HCT116 (cell line): ENCODE measurements around the gene TEX11. TPM values are rescaled to one million over a fixed set of nuclear protein-coding genes. Genes with fewer than 3 reads are reported as not detected.
"Not testable (repeated sequence)": the region's sequence is repeated elsewhere in the genome, so short reads cannot be mapped to it uniquely, and the experiment has no call there.

Experiments
- ATAC-seq: fragments of 200-7000 bp; cut with Tn5 transposase; 2 replicates; pipeline ENCODE4 v1.9.1; 2020; ENCODE audit warnings: mild to moderate bottlenecking, moderate library complexity
- BruUV-seq: library from RNA; stranded (reverse); fragments of 400-500 nt; replicated peaks from 2 replicates; lab custom pipeline; 2021; lab: Mats Ljungman, UMichigan
- CTCF ChIA-PET: fragments of 300-600 bp; sonication (Branson Sonifier 250); formaldehyde crosslinking; loops from one replicate; lab custom pipeline; 2021; ENCODE audit warnings: antibody characterized with exemption; lab: Charles Lee
- POLR2A ChIA-PET: fragments of 300-600, 350-600 bp; sonication (Branson Sonifier 250); formaldehyde crosslinking; loops from one replicate; lab custom pipeline; 2021; ENCODE audit warnings: antibody characterized with exemption; lab: Charles Lee
- RAD21 ChIA-PET, 2 experiments: fragments of 300-600 bp; sonication (Branson Sonifier 250); formaldehyde crosslinking; loops; one replicate each; lab custom pipeline; 2023; ENCODE audit warnings: low total read pairs in 2 of 2; ENCODE audit not compliant: uncharacterized antibody in 2 of 2, unreplicated experiment in 2 of 2, low non-redundant PET in 1 of 2; lab: Charles Lee
- DNase-seq: peaks from one replicate; pipeline ENCODE4 v3.0.0-alpha.2; 2010; ENCODE audit warnings: low read depth, low spot score
- H2AFZ ChIP-seq: fragments of 200-600 bp; shearing (Covaris generic), sonication (generic); 2 replicates; pipeline ENCODE4 v1.6.1; 2017; ENCODE audit warnings: low read depth, mixed run types, mixed read lengths, antibody characterized with exemption, low read length; ENCODE audit not compliant: poor library complexity, severe bottlenecking
- H3K27ac ChIP-seq: 2 replicates; pipeline ENCODE4 v1.5.1; 2012; ENCODE audit warnings: low read depth, low read length
- H3K27me3 ChIP-seq: fragments of 200-600 bp; sonication (generic); 2 replicates; pipeline ENCODE4 v1.6.1; 2016; ENCODE audit warnings: mixed run types, low read length, mixed read lengths; ENCODE audit not compliant: insufficient read depth
- H3K36me3 ChIP-seq, 2 experiments: fragments of 200-500 bp in 1 of 2; fragments of 200-600 bp in 1 of 2; sonication (Bioruptor generic) in 1 of 2; sonication (generic) in 1 of 2; 2 replicates each; pipeline versions ENCODE4 v1.5.1 to v1.6.1; 2014 to 2016; ENCODE audit warnings: low read length in 2 of 2, inconsistent platforms in 1 of 2, mixed read lengths in 1 of 2, mixed run types in 1 of 2; ENCODE audit not compliant: insufficient read depth in 2 of 2, control insufficient read depth in 1 of 2
- H3K4me1 ChIP-seq, 2 experiments: fragments of 200-600 bp in 1 of 2; sonication (generic) in 1 of 2; 2 replicates each; pipeline versions ENCODE4 v1.5.1 to v1.6.1; 2012 to 2017; ENCODE audit warnings: low read length in 2 of 2, inconsistent platforms in 1 of 2, mild to moderate bottlenecking in 1 of 2, mixed read lengths in 1 of 2, mixed run types in 1 of 2, moderate library complexity in 1 of 2; ENCODE audit not compliant: insufficient read depth in 2 of 2, control insufficient read depth in 1 of 2
- H3K4me2 ChIP-seq: fragments of 200-600 bp; sonication (generic); 2 replicates; pipeline ENCODE4 v1.6.1; 2017; ENCODE audit warnings: mixed run types, low read length, mixed read lengths
- H3K4me3 ChIP-seq, 2 experiments: fragments of 200-600 bp in 1 of 2; sonication (generic) in 1 of 2; replicated peaks in 1 of 2; 2 replicates each; pipeline ENCODE4 v1.5.1; 2011 to 2016; ENCODE audit warnings: low read length in 2 of 2, control low read depth in 1 of 2, low read depth in 1 of 2, mild to moderate bottlenecking in 1 of 2, mixed read lengths in 1 of 2, mixed run types in 1 of 2
- H3K79me2 ChIP-seq: fragments of 200-600 bp; sonication (generic); 2 replicates; pipeline ENCODE4 v1.6.1; 2017; ENCODE audit warnings: mild to moderate bottlenecking, mixed run types, low read length, moderate library complexity, mixed read lengths; ENCODE audit not compliant: insufficient read depth
- H3K9ac ChIP-seq: fragments of 200-600 bp; sonication (generic); 2 replicates; pipeline ENCODE4 v1.6.1; 2016; ENCODE audit warnings: low read length, mixed read lengths
- H3K9me2 ChIP-seq: fragments of 200-600 bp; sonication (generic), shearing (Covaris generic); 2 replicates; pipeline ENCODE4 v1.6.1; 2017; ENCODE audit warnings: mixed run types, mild to moderate bottlenecking, moderate library complexity; ENCODE audit not compliant: insufficient read depth
- H3K9me3 ChIP-seq, 2 experiments: fragments of 200-500 bp in 1 of 2; fragments of 200-600 bp in 1 of 2; sonication (Bioruptor generic) in 1 of 2; sonication (generic) in 1 of 2; 2 replicates each; pipeline ENCODE4 v1.6.1; 2014 to 2017; ENCODE audit warnings: low read length in 2 of 2, mixed read lengths in 2 of 2, inconsistent platforms in 1 of 2, low read depth in 1 of 2, mild to moderate bottlenecking in 1 of 2, mixed run types in 1 of 2, moderate library complexity in 1 of 2; ENCODE audit not compliant: control insufficient read depth in 1 of 2, insufficient read depth in 1 of 2
- H4K20me1 ChIP-seq: fragments of 200-600 bp; sonication (generic), shearing (Covaris generic); 2 replicates; pipeline ENCODE4 v1.6.1; 2017; ENCODE audit warnings: mixed run types, mild to moderate bottlenecking, moderate library complexity; ENCODE audit not compliant: insufficient read depth
- CEBPB ChIP-seq: IDR thresholded peaks from 2 replicates; pipeline ENCODE4 v1.6.1; 2012; ENCODE audit warnings: low read depth
- EGR1 ChIP-seq: IDR thresholded peaks from 2 replicates; pipeline ENCODE4 v1.6.1; 2012; ENCODE audit warnings: low read depth
- EZH2phosphoT487 ChIP-seq: fragments of 200-600 bp; IDR thresholded peaks from 2 replicates; pipeline ENCODE4 v1.6.1; 2018; ENCODE audit warnings: antibody characterized with exemption, borderline replicate concordance
- FOSL1 ChIP-seq: IDR thresholded peaks from 2 replicates; pipeline ENCODE4 v1.6.1; 2012; ENCODE audit warnings: low read depth
- POLR2AphosphoS5 ChIP-seq: IDR thresholded peaks from 2 replicates; pipeline ENCODE4 v1.6.1; 2011; ENCODE audit warnings: mild to moderate bottlenecking, low read depth, low read length, moderate library complexity
- SIN3A ChIP-seq: IDR thresholded peaks from 2 replicates; pipeline ENCODE4 v1.6.1; 2012; ENCODE audit warnings: low read depth
- SP1 ChIP-seq: IDR thresholded peaks from 2 replicates; pipeline ENCODE4 v1.6.1; 2012; ENCODE audit warnings: low read depth
- SRF ChIP-seq: IDR thresholded peaks from 2 replicates; pipeline ENCODE4 v1.6.1; 2012; ENCODE audit warnings: low read depth
- YY1 ChIP-seq: IDR thresholded peaks from 2 replicates; pipeline ENCODE4 v1.6.1; 2011; ENCODE audit warnings: low read length, low read depth, moderate library complexity, mild to moderate bottlenecking; ENCODE audit not compliant: insufficient replicate concordance; ENCODE audit errors: extremely low read depth
- ZFX ChIP-seq: fragments of 450-650 bp; IDR thresholded peaks from 2 replicates; pipeline ENCODE4 v1.6.1; 2017
- ZNF274 ChIP-seq: fragments of 200-500 bp; sonication (Bioruptor generic); IDR thresholded peaks from 2 replicates; pipeline ENCODE4 v1.6.1; 2014; ENCODE audit warnings: mild to moderate bottlenecking, low read depth, low read length, inconsistent platforms
- intact Hi-C: fragments of 100-400 bp; cut with micrococcal nuclease; formaldehyde crosslinking; loops from 2 replicates; pipeline ENCODE4 v1.10.0; 2022
- total RNA-seq: library from RNA; stranded (reverse); gene quantifications from one replicate; pipeline ENCODE4 v1.2.1, GENCODE V29; 2021; ENCODE audit not compliant: unreplicated experiment
- TF ChIP-seq, protein P1 (sequence below), 3 experiments: fragments of 200-600 bp in 1 of 3; sonication (generic) in 1 of 3; IDR thresholded peaks in 2 of 3; conservative IDR thresholded peaks in 1 of 3; 2 replicates each; pipeline ENCODE4 v1.5.1; 2012 to 2017; ENCODE audit warnings: low read depth in 2 of 3, low read length in 2 of 3, antibody characterized with exemption in 1 of 3, borderline replicate concordance in 1 of 3, control low read depth in 1 of 3, mild to moderate bottlenecking in 1 of 3, mixed read lengths in 1 of 3, mixed run types in 1 of 3, moderate library complexity in 1 of 3; ENCODE audit not compliant: insufficient read depth in 1 of 3
- TF ChIP-seq, protein P2 (sequence below): IDR thresholded peaks from 2 replicates; pipeline ENCODE4 v1.6.1; 2012
- TF ChIP-seq, protein P3 (sequence below): IDR thresholded peaks from 2 replicates; pipeline ENCODE4 v1.6.1; 2011; ENCODE audit warnings: mild to moderate bottlenecking, low read length, moderate library complexity; ENCODE audit not compliant: insufficient replicate concordance; ENCODE audit errors: extremely low read depth

The TEX11 gene
- total RNA-seq, 1 experiment from 2014 or later: 0.10 TPM

DNA sequence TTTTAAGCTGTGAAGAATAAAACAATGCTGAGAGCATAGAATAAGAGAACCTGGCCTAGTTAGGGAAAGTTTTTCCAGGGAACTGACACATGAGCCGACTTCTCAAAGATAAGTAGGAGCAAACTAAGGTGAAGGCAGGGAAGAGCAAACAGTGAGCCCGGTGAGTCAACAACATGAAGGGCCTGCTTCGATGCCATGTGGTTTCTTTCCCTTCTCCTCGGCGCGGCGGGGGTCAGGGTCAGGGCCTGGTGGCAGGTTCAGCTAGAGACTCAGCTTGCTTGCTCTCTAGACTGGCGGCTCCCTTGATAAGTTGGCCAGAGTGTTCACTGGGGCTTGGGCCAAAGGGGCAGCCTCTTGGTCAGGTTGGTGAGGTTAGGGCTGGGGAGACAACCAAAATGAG, 382.8 kb downstream of the TEX11 start:
- Histone ChIP-seq H3K9me3 (no peaks in the 10 kb centered on the region), H3K4me2 (no peak overlapping the region)
- RAD21 ChIA-PET: no interaction called here

GRCh38 chrX:70515692-70516091, 392.8 kb downstream of the TEX11 start:
- H3K4me1 ChIP-seq, RAD21 ChIA-PET, H3K9me2 ChIP-seq, H3K79me2 ChIP-seq, H3K27me3 ChIP-seq, H3K4me3 ChIP-seq, H3K9ac ChIP-seq, ATAC-seq, POLR2A ChIA-PET, H3K27ac ChIP-seq, H3K4me2 ChIP-seq, H4K20me1 ChIP-seq, H3K36me3 ChIP-seq, CTCF ChIA-PET, DNase-seq, H3K9me3 ChIP-seq, BruUV-seq, intact Hi-C loops, H2AFZ ChIP-seq: not testable (repeated sequence)

More for the DNA sequence above, 382.8 kb downstream of the TEX11 start:
- Histone ChIP-seq H3K4me3 (no peak overlapping the region), H3K4me1 (no peaks in the 10 kb centered on the region), H3K9me2 (no peaks in the 10 kb centered on the region), H3K36me3 (no peaks in the 10 kb centered on the region), H3K9ac (no peak overlapping the region), H3K27ac (no peak overlapping the region), H4K20me1 (no peaks in the 10 kb centered on the region), H3K27me3 (no peaks in the 10 kb centered on the region), H3K79me2 (no peaks in the 10 kb centered on the region), H2AFZ (no peak overlapping the region)
- ChIA-PET POLR2A (no interaction called here), CTCF (no interaction called here)
- intact Hi-C loops: no loop called here
- no peak for ATAC-seq
- DNase-seq: no peak
- TF ChIP-seq EGR1 (no peak), ZFX (no peak), SRF (no peak), POLR2AphosphoS5 (no peak), SIN3A (no peak), CEBPB (no peak), EZH2phosphoT487 (no peak), SP1 (no peak), YY1 (no peak), FOSL1 (no peak), ZNF274 (no peak)
- TF ChIP-seq, protein P1, sequence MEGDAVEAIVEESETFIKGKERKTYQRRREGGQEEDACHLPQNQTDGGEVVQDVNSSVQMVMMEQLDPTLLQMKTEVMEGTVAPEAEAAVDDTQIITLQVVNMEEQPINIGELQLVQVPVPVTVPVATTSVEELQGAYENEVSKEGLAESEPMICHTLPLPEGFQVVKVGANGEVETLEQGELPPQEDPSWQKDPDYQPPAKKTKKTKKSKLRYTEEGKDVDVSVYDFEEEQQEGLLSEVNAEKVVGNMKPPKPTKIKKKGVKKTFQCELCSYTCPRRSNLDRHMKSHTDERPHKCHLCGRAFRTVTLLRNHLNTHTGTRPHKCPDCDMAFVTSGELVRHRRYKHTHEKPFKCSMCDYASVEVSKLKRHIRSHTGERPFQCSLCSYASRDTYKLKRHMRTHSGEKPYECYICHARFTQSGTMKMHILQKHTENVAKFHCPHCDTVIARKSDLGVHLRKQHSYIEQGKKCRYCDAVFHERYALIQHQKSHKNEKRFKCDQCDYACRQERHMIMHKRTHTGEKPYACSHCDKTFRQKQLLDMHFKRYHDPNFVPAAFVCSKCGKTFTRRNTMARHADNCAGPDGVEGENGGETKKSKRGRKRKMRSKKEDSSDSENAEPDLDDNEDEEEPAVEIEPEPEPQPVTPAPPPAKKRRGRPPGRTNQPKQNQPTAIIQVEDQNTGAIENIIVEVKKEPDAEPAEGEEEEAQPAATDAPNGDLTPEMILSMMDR (IDR thresholded peaks at IDR 0.05 in 2 of 3, conservative IDR thresholded peaks at IDR 0.05 in 1 of 3; ENCODE audit: borderline replicate concordance in 1 of 3, insufficient read depth in 1 of 3, low read depth in 2 of 3, low read length in 2 of 3): no peak
- TF ChIP-seq, protein P2, sequence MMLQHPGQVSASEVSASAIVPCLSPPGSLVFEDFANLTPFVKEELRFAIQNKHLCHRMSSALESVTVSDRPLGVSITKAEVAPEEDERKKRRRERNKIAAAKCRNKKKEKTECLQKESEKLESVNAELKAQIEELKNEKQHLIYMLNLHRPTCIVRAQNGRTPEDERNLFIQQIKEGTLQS: no peak
- TF ChIP-seq, protein P3, sequence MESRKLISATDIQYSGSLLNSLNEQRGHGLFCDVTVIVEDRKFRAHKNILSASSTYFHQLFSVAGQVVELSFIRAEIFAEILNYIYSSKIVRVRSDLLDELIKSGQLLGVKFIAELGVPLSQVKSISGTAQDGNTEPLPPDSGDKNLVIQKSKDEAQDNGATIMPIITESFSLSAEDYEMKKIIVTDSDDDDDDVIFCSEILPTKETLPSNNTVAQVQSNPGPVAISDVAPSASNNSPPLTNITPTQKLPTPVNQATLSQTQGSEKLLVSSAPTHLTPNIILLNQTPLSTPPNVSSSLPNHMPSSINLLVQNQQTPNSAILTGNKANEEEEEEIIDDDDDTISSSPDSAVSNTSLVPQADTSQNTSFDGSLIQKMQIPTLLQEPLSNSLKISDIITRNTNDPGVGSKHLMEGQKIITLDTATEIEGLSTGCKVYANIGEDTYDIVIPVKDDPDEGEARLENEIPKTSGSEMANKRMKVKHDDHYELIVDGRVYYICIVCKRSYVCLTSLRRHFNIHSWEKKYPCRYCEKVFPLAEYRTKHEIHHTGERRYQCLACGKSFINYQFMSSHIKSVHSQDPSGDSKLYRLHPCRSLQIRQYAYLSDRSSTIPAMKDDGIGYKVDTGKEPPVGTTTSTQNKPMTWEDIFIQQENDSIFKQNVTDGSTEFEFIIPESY: no peak
- no TSS peak for BruUV-seq
